Upper lobe of left lung (tissue), 4 donors: Measurements from ENCODE around the gene FCN3.

Experiments
- CTCF ChIP-seq, 6 experiments: fragments of 450-650 bp in 4 of 6; fragments of 200-600 bp in 2 of 6; sonication (generic) in 2 of 6; IDR thresholded peaks; one replicate each; pipeline ENCODE4 v1.5.1; 2016 to 2019; ENCODE audit warnings: antibody characterized with exemption in 6 of 6
- POLR2A ChIP-seq, 4 donors: fragments of 450-650 bp; IDR thresholded peaks; one replicate each; pipeline ENCODE4 v1.5.1; 2016 to 2017; ENCODE audit warnings: antibody characterized with exemption in 4 of 4, mild to moderate bottlenecking in 2 of 4
- POLR2AphosphoS5 ChIP-seq, 2 donors: sonication (generic); formaldehyde crosslinking; IDR thresholded peaks; one replicate each; pipeline ENCODE4 v1.5.1; 2017; ENCODE audit warnings: antibody characterized with exemption in 2 of 2

- TF ChIP-seq CTCF (IDR thresholded peaks at IDR 0.05) (no peak), POLR2A (IDR thresholded peaks at IDR 0.05) (peak in 1 of 4 donors; percentile 46), POLR2AphosphoS5 (IDR thresholded peaks at IDR 0.05) (peak in 1 of 2 donors; percentile 43)
Measured at GRCh38 chr1:27341525-27342252, 32.9 kb downstream of the FCN3 start, which contains the start of gene SYTL1.
